Kidney (tissue), 14 donors: ENCODE data around the gene SAMM50. TPM values are rescaled to one million over a fixed set of nuclear protein-coding genes. Genes with fewer than 3 reads are reported as not detected.

Source experiments
- DNase-seq, 5 donors: peaks; one replicate each; pipeline ENCODE4 v3.0.0-alpha.2; 2013 to 2020
- FAIRE-seq: peaks from 2 replicates; lab custom pipeline; 2012; peaks lifted over from hg19 to GRCh38; lab: Jason Lieb, UNC
- H3K27ac ChIP-seq, 2 donors: one replicate each; pipeline ENCODE4 v1.7.0; 2013; ENCODE audit warnings: low read depth in 2 of 2, low read length in 2 of 2, inconsistent platforms in 1 of 2
- H3K27me3 ChIP-seq: one replicate; pipeline ENCODE4 v1.7.1; 2013; ENCODE audit warnings: low read length, inconsistent platforms; ENCODE audit not compliant: control insufficient read depth, insufficient read depth
- H3K36me3 ChIP-seq, 3 donors: one replicate each; pipeline versions ENCODE4 v1.7.0 to v1.7.1; 2013; ENCODE audit warnings: low read length in 3 of 3, control low read depth in 1 of 3, inconsistent platforms in 1 of 3; ENCODE audit not compliant: insufficient read depth in 3 of 3, control insufficient read depth in 2 of 3
- H3K4me1 ChIP-seq, 3 donors: one replicate each; pipeline versions ENCODE4 v1.7.0 to v1.7.1; 2013; ENCODE audit warnings: low read length in 3 of 3, inconsistent platforms in 1 of 3, low read depth in 1 of 3; ENCODE audit not compliant: control insufficient read depth in 2 of 3, insufficient read depth in 2 of 3
- H3K4me3 ChIP-seq, 3 donors: one replicate each; pipeline versions ENCODE4 v1.7.0 to v1.8.1; 2013; ENCODE audit warnings: low read length in 3 of 3, control low read depth in 1 of 3, inconsistent platforms in 1 of 3
- H3K9ac ChIP-seq, 3 donors: one replicate each; pipeline versions ENCODE4 v1.7.0 to v1.7.1; 2013; ENCODE audit warnings: low read length in 3 of 3, control low read depth in 1 of 3, inconsistent platforms in 1 of 3
- H3K9me3 ChIP-seq, 3 donors: one replicate each; pipeline versions ENCODE4 v1.7.0 to v1.7.1; 2013; ENCODE audit warnings: low read length in 3 of 3, control low read depth in 1 of 3, inconsistent platforms in 1 of 3; ENCODE audit not compliant: control insufficient read depth in 2 of 3, insufficient read depth in 1 of 3
- intact Hi-C: fragments of 100-400 bp; cut with DNase I; formaldehyde crosslinking; loops from one replicate; pipeline ENCODE4 v1.11.1; 2022
- polyA plus RNA-seq: library from polyadenylated mRNA; stranded (reverse); fragments of 350-450 nt; fragmentation: Illumina TruSeq; extraction: RNeasy Lipid Tissue Mini Kit (QIAGEN cat#74804); gene quantifications from one replicate; pipeline ENCODE4 v1.2.3, GENCODE V29; 2014; ENCODE audit warnings: low read depth, low replicate concordance; ENCODE audit not compliant: insufficient read depth
- total RNA-seq: library from RNA; stranded (reverse); fragmentation: NEBNext Ultra II Directional; extraction: Animal tissue kit (Norgen Biotek cat#: 25700); gene quantifications from one replicate; pipeline ENCODE4 v1.2.1, GENCODE V29; 2021
- TF ChIP-seq, protein P1 (sequence below): IDR thresholded peaks from 3 replicates; pipeline ENCODE4 v1.5.1; 2012; ENCODE audit warnings: mild to moderate bottlenecking, moderate library complexity, borderline replicate concordance; ENCODE audit not compliant: insufficient read depth; ENCODE audit errors: extremely low read depth
- donor health status: control.
- donor health status: control.
- donor health status: control.
- donor health status: control.
- donor health status: control.
- donor health status: DM: yes; HTN: yes; CAD: no.
- donor health status: Normal renal cell carcinoma (clear cell type).

The SAMM50 gene
- total and polyA plus RNA-seq, 2 donors from 2014 or later = 34.9 to 57.0 TPM

DNA sequence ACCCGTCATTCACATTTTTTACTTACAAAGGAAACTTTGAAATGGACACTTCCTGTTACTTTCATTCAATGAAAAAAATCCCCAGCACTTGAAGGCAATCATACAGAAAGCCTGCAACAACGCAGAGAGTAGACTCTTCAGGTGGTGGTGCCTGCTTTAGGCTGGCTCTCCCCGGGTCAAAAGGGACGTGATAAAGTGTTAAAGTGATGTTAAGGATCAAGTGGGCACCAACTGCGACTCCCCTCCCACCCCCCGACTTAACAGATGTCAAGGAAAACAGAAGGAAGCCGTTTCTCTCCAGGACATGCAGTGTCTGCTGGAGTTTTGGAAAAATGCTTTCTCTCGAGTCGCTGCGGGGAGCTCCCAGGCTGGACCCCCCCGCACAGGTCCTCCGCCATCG is 32.1 kb upstream of the SAMM50 start:
- intact Hi-C loops = no loop called here
- Histone ChIP-seq H3K4me1 (peaks cover 0 to 6% (median 5%) of the 10 kb centered on the region in 3 donors), H3K9ac (peak overlapping the region in 1 of 3 donors; percentile 30), H3K27ac (no peak overlapping the region), H3K36me3 (no peaks in the 10 kb centered on the region), H3K9me3 (no peaks in the 10 kb centered on the region), H3K27me3 (no peaks in the 10 kb centered on the region), H3K4me3 (peak overlapping the region; percentile 44 to 53 (median 52))
- TF ChIP-seq, protein P1, sequence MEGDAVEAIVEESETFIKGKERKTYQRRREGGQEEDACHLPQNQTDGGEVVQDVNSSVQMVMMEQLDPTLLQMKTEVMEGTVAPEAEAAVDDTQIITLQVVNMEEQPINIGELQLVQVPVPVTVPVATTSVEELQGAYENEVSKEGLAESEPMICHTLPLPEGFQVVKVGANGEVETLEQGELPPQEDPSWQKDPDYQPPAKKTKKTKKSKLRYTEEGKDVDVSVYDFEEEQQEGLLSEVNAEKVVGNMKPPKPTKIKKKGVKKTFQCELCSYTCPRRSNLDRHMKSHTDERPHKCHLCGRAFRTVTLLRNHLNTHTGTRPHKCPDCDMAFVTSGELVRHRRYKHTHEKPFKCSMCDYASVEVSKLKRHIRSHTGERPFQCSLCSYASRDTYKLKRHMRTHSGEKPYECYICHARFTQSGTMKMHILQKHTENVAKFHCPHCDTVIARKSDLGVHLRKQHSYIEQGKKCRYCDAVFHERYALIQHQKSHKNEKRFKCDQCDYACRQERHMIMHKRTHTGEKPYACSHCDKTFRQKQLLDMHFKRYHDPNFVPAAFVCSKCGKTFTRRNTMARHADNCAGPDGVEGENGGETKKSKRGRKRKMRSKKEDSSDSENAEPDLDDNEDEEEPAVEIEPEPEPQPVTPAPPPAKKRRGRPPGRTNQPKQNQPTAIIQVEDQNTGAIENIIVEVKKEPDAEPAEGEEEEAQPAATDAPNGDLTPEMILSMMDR = no peak
- DNase-seq (no peak), FAIRE-seq (no peak)

DNA sequence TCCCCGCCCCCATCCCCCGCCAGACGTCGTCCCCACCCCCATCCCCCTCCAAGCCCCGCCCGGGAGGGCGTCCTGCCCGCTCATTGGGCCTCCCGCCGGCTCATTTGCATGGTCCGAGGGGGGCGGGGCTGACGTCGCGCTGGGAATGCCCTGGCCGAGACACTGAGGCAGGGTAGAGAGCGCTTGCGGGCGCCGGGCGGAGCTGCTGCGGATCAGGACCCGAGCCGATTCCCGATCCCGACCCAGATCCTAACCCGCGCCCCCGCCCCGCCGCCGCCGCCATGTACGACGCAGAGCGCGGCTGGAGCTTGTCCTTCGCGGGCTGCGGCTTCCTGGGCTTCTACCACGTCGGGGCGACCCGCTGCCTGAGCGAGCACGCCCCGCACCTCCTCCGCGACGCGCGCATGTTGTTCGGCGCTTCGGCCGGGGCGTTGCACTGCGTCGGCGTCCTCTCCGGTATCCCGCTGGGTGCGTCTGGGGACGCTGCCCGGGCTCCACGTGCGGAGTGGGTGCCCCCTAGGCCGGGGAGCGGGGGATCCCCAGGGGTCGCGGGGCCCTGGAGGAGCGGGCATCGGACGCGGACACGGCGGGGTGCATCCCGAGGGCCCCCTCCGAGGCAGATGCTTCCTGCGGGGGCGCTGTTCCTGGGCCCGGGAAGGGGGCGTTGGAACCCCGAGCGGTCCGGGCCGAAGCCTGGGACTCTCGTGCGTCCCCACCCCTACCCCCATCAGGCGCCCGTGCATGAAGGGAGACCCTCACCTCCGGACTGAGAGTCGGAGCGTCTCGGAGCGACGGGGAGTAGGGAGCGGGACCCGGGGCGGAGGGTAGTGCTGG is 31.4 kb upstream of the SAMM50 start, which contains the start of gene PNPLA3:
Gene PNPLA3 (plus strand): TSS at position 175 of the 834 bp plus-strand sequence. CDS start 107 bp downstream, at position 282.
- H3K4me3 ChIP-seq = peak within 1 kb of the TSS; percentile 44 to 57 (median 53)
- no peaks in the 10 kb centered on the region for H3K9me3 ChIP-seq
- H3K27me3 ChIP-seq = no peaks in the 10 kb centered on the region
- peak within 1 kb of the TSS in 1 of 2 donors; percentile 32 for H3K27ac ChIP-seq
- intact Hi-C loops = no loop called here
- peaks cover 0 to 7% (median 6%) of the 10 kb centered on the region in 3 donors for H3K4me1 ChIP-seq
- H3K9ac ChIP-seq = peak within 1 kb of the TSS in 2 of 3 donors; percentile 30 to 40
- H3K36me3 ChIP-seq = no peaks in the 10 kb centered on the region
- TF ChIP-seq, protein P1 = no peak
- peak; percentile 94 to 97 (median 96) for DNase-seq
- no peak for FAIRE-seq

DNA sequence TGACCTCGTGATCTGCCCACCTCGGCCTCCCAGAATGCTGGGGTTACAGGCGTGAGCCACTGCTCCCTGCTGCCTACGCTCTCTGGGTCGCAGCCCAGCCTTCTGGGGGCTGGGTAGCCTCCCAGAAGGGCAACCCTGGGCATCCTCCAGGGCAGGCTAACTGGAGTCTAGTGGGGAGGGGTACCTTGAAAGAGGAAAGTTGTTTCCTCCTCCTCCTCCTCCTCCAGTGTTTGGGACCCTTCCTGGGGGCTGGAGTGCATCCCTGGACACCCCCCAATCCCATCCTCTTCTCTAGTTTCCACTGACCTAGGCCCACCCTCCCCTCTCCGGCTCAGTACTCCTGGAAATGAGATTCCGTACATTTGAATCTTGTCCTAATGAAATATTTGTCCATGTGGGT is 30.4 kb upstream of the SAMM50 start:
- H3K27me3 ChIP-seq = no peaks in the 10 kb centered on the region
- no peak for FAIRE-seq
- TF ChIP-seq, protein P1 = no peak
- H3K27ac ChIP-seq = peak overlapping the region; percentile 2 to 51
- H3K9me3 ChIP-seq = no peaks in the 10 kb centered on the region
- peaks cover 0 to 1% (median 0%) of the 10 kb centered on the region in 3 donors for H3K36me3 ChIP-seq
- H3K9ac ChIP-seq = no peak overlapping the region
- H3K4me3 ChIP-seq = peak overlapping the region in 2 of 3 donors; percentile 29 to 62
- DNase-seq = no peak
- intact Hi-C loops = no loop called here
- H3K4me1 ChIP-seq = peaks cover 0 to 7% (median 6%) of the 10 kb centered on the region in 3 donors
